Measurements from ENCODE around the gene ZFYVE19.
A peak's percentile ranks its signal among the peaks of the same experiment; 100 is the strongest.

ZFYVE19 gene

DNA sequence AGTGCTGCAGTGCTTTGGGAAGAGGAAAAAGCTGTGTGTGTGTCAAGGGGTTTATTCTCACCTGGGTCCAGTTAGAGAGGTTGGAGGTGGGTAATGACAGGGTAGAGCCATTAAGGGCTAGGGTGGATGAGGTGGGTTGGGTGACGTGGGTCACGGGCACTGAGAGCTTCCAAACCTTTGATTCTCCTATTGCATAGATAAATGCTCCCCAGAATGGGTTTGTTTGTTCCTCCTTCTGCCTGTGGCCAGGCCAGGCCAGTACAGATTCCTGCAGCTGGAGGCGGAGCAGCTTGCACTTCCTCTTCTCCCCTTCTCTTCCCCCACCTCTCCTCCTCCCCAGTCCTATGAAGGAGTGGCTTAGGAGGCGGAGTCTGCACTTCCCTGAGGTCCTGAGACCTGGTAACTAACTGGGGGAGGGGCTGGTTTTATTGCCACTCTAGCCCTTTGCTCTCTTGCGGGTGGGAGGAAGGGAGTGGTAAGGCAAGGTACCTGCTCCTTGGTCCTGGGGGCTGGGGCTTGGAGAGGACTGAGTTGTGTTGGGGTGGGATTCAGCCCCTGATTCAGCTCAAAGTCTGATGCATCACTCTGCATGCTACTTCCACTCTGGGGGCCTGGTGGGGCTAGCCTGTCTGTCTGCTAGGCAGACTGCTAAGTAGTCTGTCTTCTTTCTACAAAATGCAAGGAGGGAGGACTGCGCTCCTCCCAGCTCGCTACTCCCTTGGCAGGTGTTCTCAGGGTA, 40.5 kb downstream of the ZFYVE19 start:
- peak overlapping the region; percentile 40 for H3K4me3 ChIP-seq (ENCODE audit: low read length, poor library complexity, severe bottlenecking)
- no peaks in the 10 kb centered on the region for H3K79me2 ChIP-seq (ENCODE audit: insufficient read depth, low read length)
- no peaks in the 10 kb centered on the region for H3K36me3 ChIP-seq (ENCODE audit: insufficient read depth, low read length)
- no peaks in the 10 kb centered on the region for H3K9me2 ChIP-seq (replicated peaks; ENCODE audit: low read depth, low read length)
- peak overlapping the region; percentile 53 for H2AFZ ChIP-seq (ENCODE audit: low read length)
- peak overlapping the region; percentile 49 for H3K9ac ChIP-seq (ENCODE audit: low read depth, low read length, poor library complexity, severe bottlenecking)
- H3K4me1 ChIP-seq (ENCODE audit: insufficient read depth, low read length, poor library complexity, severe bottlenecking): peaks cover 18% of the 10 kb centered on the region
- no peaks in the 10 kb centered on the region for H4K20me1 ChIP-seq (ENCODE audit: insufficient read depth, low read length, poor library complexity, severe bottlenecking)
- H3K4me2 ChIP-seq (ENCODE audit: low read depth, low read length, poor library complexity, severe bottlenecking): peak overlapping the region; percentile 68
- H3K27me3 ChIP-seq (ENCODE audit: insufficient read depth, low read length, poor library complexity, severe bottlenecking): no peaks in the 10 kb centered on the region
- no peaks in the 10 kb centered on the region for H3F3A ChIP-seq (ENCODE audit: low read depth)
- TF ChIP-seq, protein P1, sequence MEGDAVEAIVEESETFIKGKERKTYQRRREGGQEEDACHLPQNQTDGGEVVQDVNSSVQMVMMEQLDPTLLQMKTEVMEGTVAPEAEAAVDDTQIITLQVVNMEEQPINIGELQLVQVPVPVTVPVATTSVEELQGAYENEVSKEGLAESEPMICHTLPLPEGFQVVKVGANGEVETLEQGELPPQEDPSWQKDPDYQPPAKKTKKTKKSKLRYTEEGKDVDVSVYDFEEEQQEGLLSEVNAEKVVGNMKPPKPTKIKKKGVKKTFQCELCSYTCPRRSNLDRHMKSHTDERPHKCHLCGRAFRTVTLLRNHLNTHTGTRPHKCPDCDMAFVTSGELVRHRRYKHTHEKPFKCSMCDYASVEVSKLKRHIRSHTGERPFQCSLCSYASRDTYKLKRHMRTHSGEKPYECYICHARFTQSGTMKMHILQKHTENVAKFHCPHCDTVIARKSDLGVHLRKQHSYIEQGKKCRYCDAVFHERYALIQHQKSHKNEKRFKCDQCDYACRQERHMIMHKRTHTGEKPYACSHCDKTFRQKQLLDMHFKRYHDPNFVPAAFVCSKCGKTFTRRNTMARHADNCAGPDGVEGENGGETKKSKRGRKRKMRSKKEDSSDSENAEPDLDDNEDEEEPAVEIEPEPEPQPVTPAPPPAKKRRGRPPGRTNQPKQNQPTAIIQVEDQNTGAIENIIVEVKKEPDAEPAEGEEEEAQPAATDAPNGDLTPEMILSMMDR (conservative IDR thresholded peaks at IDR 0.05; ENCODE audit: low read length): no peak
- no peak for TF ChIP-seq EZH2phosphoT487 (IDR thresholded peaks at IDR 0.05; ENCODE audit: borderline replicate concordance)
- no peaks in the 10 kb centered on the region for H3K9me3 ChIP-seq (ENCODE audit: insufficient read depth, low read depth, low read length)

DNA sequence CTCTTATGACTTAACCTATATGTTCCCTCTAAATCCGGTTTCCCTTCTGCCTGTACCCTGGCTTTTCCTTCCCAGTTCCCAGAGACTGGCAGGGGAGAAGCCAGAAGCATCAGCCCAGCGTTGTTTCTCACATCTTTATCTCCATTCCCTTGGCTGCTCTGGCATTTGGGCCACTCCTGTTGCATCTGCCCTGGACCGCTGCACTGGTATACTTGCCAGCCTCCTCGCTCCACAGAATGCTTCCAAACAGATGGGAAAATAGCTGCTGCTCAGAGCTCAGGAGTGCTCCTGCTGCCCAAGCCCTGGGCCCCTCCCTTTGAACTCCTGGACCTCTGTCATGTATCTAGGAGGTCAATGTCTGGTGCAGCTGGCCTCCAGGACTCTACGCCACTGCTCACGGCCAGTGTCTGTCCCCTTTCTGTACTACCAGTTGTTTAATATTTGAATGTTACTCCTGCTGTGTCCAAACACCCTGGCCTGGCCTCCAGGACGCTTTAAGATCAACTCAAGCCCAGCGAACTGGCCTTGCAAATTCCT, 43.8 kb downstream of the ZFYVE19 start:
- Histone ChIP-seq H3F3A (ENCODE audit: low read depth) (no peaks in the 10 kb centered on the region), H4K20me1 (ENCODE audit: insufficient read depth, low read length, poor library complexity, severe bottlenecking) (no peaks in the 10 kb centered on the region)

DNA sequence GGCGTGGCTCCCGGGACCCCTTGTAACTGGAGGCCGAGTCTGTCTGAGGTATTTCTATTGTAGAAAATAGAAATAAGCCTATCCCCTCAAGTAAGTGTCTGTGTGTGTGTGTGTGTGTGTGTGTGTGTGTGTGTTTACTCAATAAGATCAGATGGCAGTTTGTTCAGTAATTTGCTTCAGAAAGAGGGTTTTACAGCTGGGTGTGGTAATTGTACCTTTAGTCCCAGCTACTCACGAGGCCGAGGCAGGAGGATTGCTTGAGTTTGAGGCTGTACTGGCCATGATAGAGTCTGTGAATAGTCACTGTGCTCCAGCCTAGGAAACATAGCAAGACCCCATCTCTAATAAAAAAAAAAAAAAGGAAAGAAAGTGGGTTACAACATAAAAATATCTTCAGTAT, 45.6 kb downstream of the ZFYVE19 start:
- H3K36me3 ChIP-seq (ENCODE audit: insufficient read depth, low read length): no peaks in the 10 kb centered on the region
- H3K4me3 ChIP-seq (ENCODE audit: low read length, poor library complexity, severe bottlenecking): no peak overlapping the region
- no peaks in the 10 kb centered on the region for H3K9me2 ChIP-seq (replicated peaks; ENCODE audit: low read depth, low read length)
- no peak overlapping the region for H2AFZ ChIP-seq (ENCODE audit: low read length)
- TF ChIP-seq, protein P1 (conservative IDR thresholded peaks at IDR 0.05; ENCODE audit: low read length): no peak
- TF ChIP-seq EZH2phosphoT487 (IDR thresholded peaks at IDR 0.05; ENCODE audit: borderline replicate concordance): no peak
- no peaks in the 10 kb centered on the region for H3F3A ChIP-seq (ENCODE audit: low read depth)
- H3K79me2 ChIP-seq (ENCODE audit: insufficient read depth, low read length): no peaks in the 10 kb centered on the region
- H3K9ac ChIP-seq (ENCODE audit: low read depth, low read length, poor library complexity, severe bottlenecking): no peak overlapping the region
- H3K27me3 ChIP-seq (ENCODE audit: insufficient read depth, low read length, poor library complexity, severe bottlenecking): no peaks in the 10 kb centered on the region
- H3K4me2 ChIP-seq (ENCODE audit: low read depth, low read length, poor library complexity, severe bottlenecking): no peak overlapping the region
- H4K20me1 ChIP-seq (ENCODE audit: insufficient read depth, low read length, poor library complexity, severe bottlenecking): no peaks in the 10 kb centered on the region
- no peaks in the 10 kb centered on the region for H3K9me3 ChIP-seq (ENCODE audit: insufficient read depth, low read depth, low read length)
- peaks cover 6% of the 10 kb centered on the region for H3K4me1 ChIP-seq (ENCODE audit: insufficient read depth, low read length, poor library complexity, severe bottlenecking)

More for the DNA sequence above, 43.8 kb downstream of the ZFYVE19 start:
- no peaks in the 10 kb centered on the region for H3K9me2 ChIP-seq (replicated peaks; ENCODE audit: low read depth, low read length)
- no peak overlapping the region for H3K9ac ChIP-seq (ENCODE audit: low read depth, low read length, poor library complexity, severe bottlenecking)
- TF ChIP-seq, protein P1 (conservative IDR thresholded peaks at IDR 0.05; ENCODE audit: low read length): no peak
- TF ChIP-seq EZH2phosphoT487 (IDR thresholded peaks at IDR 0.05; ENCODE audit: borderline replicate concordance): no peak
- no peak overlapping the region for H2AFZ ChIP-seq (ENCODE audit: low read length)
- H3K4me2 ChIP-seq (ENCODE audit: low read depth, low read length, poor library complexity, severe bottlenecking): no peak overlapping the region
- peaks cover 18% of the 10 kb centered on the region for H3K4me1 ChIP-seq (ENCODE audit: insufficient read depth, low read length, poor library complexity, severe bottlenecking)
- H3K79me2 ChIP-seq (ENCODE audit: insufficient read depth, low read length): no peaks in the 10 kb centered on the region
- H3K4me3 ChIP-seq (ENCODE audit: low read length, poor library complexity, severe bottlenecking): no peak overlapping the region
- no peaks in the 10 kb centered on the region for H3K9me3 ChIP-seq (ENCODE audit: insufficient read depth, low read depth, low read length)
- no peaks in the 10 kb centered on the region for H3K27me3 ChIP-seq (ENCODE audit: insufficient read depth, low read length, poor library complexity, severe bottlenecking)
- H3K36me3 ChIP-seq (ENCODE audit: insufficient read depth, low read length): no peaks in the 10 kb centered on the region

Measured in Loucy (cell line).